NCI-H510A treated with DMSO at 0.1 percent for 48 hours (cell line): ENCODE measurements around the gene TIPRL.
"Not testable (repeated sequence)": the region's sequence is repeated elsewhere in the genome, so short reads cannot be mapped to it uniquely, and the experiment has no call there.

Source experiments
- DNase-seq: peaks from one replicate; lab custom pipeline; 2025; lab: John Stamatoyannopoulos, UW

Gene TIPRL

DNA sequence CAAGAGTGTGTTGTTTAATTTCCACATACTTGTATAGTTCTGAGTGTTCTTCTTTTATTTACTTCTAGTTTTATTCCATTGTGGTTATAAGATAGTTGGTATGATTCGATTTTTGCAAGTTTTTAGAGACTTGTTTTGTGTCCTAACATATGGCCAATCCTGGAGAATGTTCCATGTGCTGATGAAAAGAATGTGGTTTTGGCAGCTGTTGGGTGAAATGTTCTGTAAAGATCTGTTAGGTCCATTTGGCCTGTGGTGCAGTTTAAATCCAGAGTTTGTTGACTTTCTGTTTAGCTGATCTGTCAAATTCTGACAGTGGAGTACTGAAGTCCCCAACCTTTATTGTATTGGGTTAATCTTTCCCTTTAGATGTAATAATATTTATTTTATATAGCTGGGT is 19.5 kb upstream of the TIPRL start:
- no peak for DNase-seq

DNA sequence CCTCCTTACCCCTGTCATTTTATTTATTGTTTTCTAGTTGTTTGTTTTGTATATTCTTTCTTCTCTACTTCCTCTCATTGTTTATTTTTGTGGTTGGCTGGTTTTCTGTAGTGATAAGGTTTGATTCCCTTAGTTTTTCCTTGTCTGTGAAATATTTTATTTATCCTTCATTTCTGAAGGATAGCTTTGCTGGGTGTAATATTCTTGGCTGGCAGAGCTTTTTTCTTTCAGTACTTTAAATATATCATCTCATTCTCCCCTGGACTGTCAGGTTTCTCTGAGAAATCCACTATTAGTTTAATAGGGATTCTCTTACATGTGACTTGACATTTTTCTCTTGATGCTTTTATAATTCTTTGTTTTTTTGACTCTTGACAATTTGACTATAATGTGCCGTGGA is 18.8 kb upstream of the TIPRL start:
- no peak for DNase-seq

DNA sequence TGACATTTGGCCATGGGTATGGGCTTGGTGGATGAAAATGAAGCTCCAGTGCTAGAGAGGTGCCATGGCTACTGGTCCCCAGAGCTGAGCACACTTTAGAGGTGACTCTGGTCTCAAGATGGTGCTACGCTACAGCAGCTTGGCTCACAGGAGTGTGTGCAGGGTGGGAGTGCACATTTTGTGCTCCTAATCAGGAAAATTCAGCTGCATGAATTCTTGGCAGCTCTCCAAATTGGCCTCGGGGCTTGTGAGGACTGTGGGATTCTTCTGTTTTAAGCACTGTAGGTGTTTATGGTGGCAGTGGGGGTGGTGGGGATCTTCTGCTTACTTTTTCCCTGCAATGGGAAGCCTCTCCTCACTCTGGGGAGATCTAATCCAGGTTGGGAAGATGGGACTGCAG is 17.3 kb upstream of the TIPRL start:
- DNase-seq: no peak

DNA sequence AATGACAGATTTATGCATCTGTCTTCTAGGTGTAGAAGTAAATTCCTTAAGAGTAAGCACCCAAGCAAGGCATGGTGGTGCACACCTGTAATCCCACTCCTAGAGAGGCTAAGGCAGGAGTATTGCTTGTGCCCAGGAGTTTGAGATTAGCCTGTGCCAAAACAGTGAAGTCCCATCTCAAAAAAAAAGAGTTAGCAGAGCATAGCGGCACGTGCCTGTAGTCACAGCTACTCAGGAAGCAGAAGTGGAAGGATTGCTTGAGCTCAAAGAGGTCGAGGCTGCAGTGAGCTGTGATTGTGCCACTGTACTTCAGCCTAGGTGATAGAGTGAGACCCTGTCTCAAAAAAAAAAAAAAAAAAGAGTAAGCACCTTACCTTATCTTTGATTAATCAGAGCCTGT is 15.1 kb upstream of the TIPRL start:
- DNase-seq: no peak

DNA sequence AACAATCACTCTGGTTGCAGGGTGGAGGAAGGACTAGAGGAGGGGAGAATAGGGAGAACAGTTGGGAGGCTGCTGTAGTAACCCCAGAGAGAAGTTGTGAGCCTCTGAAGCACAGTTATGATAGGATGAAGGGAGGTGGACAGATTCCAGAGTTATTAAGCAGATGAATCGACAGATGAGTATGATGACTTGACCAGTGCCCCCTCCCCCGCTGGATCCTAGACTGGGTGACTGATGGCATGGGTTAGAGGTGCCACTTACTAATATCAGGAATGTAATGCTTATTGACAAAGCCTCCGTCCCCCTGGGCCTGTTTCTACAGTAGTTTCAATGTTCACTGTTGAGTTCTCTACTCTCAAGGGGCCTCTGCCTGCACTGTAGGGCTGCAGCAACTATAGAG is 14.0 kb upstream of the TIPRL start:
- no peak for DNase-seq

DNA sequence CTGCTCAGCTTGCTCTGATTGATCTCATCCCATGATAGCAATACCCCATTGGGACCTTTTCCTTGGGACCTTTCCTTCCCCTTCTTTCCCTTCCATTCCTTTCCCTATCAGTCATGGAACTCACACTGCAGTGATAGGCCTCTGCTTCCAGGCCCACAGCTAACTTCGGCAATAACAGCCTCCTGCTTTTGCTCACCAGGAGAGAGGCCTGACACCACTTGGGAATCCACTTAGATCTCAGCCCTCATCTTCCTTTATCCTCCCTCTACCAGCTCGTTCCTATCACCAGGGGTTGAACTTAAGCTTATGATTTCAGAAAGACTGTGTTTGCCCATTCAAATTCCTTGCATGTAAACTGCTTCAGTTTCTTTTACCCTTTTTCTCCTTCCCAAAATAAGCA is 11.0 kb upstream of the TIPRL start:
- DNase-seq: no peak

DNA sequence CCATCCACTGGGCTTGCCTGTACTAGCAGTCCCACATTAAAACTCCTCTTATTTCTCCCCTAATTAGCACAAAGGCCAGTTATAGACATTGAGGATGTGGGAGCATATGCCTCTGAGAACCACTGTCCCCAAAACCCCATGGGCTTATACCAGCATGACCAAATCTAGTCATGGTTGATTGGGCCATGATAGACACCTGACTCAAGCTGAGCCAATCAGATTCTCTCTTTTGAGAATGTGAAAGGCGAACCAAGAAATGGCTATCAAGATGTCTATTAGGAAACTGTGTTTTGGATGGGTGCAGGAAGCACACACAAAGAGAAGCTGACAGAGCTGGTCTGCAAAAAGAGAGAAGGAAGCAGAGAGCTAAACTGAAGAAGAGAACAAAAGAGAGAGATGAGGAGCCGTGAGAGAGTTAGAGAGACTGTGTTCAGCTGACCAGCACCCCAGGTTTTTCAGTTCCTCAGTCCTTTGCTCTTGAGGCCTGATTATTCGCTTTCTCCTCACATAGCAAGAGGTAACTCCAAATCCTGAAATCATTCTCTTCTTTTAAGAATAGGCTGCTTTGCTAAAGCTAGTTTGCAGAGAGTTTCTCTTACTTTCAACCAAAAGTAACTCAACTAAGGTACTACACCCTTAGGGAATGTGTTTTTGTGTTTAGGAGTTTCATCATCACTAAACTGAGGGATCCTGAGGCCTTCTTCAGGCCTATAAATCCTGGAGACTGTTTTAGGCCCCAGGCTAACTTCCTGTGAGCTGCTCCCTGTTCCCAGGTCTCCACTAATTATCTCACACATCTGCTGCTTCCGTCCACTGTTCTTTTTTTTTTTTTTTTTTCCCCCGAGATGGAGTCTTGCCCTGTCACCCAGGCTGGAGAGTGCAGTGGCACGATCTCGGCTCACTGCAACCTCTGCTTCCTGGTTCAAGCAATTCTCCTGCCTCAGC is 7.9 kb upstream of the TIPRL start:
- no peak for DNase-seq

DNA sequence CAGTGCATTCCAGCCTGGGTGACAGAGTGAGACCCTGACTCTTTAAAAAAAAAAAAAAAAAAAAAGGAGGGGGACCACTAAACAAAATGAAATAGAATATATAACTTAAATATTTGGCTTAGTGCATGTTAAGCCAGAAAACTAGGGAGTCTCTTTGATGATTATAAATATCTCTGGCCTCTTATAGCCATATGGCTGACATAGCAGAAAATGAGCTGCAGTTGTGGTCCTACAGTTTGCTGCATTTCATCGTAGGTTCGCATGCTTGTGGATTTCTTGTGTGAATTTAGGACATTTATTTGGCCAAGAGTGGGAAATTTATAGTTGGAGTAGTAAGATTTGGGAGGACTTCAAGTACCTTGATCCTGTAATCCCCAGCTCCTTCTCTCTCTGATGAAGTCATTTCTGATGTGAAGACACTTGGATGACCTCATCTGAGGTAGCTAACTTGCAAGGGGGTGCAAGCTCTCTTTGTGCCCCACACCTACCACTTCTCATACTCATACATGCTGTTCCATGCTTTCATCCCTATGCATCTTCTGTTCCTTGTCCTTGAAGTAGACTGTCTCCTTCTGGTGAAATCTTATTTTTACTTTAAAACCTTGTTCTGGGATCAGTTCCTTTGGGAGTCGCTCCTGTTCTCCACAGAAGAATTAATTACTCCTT is 6.4 kb upstream of the TIPRL start:
- no peak for DNase-seq

DNA sequence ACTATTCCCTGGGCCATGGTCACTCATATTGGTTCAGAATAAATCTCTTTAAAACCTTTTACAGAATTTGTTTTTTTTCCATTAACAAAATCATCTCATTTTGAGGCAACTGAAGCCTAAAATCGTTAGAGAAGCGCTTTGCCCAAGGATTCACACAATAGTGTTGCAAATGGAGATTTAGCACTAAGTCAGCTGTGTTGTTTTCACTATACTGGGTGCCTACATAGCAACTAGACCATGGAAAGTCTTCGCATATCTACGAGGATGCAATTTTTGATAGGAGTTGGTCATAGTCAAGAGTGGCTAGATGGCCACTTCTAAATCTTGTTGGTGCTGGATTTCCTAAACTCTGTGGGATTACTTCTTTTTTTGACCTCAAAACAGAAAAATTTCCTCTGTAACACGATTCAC is 530 bp upstream of the TIPRL start:
- DNase-seq: no peak

DNA sequence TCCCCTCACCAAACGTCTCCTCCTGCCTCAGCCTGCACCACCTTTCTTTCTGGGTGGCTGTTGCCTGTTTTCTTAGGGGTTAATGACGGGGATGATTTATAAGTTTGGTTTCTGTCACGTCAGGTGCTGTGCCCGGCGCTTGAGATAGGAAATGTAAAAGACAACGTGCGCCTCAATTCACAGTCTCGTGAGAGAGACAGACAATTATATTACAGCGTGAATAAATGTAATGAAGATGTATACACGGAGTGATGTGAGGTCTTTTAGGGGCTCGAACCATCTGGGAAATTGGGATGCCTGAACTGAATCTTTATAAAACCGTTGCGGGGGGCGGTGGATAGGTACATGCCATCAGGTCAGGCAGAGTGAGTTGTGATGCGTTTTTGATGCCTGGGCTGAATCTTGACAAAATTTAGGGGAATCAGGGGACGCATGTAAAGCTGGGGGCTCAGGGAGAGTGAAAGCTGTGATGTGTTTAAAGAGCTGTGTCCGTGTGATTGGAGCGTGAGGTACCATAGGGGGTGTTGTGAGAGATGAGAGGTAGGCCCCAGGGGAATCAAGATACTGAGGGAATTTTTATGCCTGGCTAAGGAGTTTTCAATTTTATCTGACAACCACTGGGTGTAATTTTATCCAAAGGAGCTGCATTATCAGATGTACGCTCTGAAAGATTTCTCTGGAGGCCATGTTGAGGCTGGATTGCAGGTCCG is 831 bp downstream of the TIPRL start:
- DNase-seq: no peak

DNA sequence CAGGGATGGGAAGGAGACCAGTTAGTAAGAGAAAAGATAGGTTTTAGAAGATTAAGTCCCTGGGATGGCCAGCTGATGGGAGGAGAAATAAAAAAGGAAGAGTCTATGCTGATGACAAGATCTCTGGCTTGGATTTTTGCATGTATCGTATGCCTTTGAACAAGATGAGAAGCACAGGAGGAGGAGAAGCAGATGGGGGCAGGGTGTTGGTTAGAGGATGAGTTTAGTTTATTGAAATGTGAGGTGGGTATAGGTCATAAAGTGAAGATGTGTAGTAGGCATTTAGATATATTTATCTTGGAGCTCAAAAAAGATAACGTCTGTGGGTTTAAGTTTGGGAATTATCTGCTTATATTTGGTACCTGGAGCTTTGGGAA is 1.4 kb downstream of the TIPRL start:
- DNase-seq: no peak

DNA sequence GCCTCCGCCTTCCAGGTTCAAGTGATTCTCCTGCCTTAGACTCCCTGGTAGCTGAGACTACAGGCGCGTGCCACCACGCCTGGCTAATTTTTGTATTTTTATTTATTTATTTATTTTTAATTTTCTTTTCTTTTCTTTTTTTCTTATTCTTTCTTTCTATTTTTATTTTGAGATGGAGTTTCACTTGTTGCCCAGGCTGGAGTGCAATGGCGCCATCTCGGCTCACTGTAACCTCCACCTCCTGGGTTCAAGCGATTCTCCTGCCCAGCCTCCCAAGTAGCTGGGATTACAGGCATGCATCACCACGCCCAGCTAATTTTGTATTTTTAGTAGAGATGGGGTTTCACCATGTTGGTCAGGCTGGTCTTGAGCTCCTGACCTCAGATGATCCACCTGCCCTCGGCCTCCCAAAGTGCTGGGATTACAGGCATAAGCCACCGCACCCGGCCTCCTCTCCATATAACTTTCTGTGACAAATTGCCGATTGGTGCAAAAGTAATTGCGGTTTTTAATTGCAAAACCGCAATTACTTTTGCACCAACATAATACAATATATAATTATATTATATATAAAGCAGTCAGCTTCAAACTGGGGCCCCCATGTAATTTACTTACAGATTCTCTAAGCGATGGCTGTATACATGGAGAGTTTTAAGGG is 2.4 kb downstream of the TIPRL start:
- not testable (repeated sequence) for DNase-seq

DNA sequence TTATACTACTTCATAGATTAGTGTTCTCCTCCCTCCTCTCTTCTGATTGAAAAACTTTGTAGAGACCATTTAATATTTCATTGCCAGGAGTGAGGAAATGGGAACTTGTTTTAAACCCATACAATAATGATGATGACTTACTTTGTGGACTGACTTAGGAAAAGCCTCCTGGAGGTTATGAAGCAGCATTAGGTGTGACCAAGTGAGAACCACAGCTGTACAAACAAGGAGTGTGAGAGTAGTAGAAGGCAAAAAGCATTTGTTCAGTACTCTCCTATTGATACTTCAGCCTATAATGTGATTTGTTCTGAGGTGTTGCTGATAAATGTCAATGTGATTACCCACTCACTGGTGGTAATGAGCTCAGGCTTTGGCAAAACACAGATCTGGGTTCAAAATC is 8.4 kb downstream of the TIPRL start:
- DNase-seq: peak; percentile 69

DNA sequence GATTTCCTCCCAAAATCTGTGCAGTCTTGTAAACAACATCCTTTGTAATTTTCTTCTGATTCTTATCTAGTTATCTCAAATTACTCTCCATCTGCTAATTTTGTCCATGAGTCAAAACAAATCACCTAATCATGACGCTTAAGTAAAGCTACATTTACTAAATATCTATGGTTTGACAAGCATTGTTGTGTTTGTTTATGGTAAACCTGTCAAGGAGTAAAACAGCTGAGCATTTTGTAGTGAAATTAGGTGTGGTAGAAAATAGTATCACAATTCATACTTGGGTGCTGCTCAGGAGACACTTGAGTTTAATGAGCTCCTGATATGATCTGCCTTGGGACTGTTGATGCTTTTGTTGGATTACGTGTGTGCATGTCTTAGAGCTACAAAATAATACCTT is 11.6 kb downstream of the TIPRL start:
- no peak for DNase-seq

DNA sequence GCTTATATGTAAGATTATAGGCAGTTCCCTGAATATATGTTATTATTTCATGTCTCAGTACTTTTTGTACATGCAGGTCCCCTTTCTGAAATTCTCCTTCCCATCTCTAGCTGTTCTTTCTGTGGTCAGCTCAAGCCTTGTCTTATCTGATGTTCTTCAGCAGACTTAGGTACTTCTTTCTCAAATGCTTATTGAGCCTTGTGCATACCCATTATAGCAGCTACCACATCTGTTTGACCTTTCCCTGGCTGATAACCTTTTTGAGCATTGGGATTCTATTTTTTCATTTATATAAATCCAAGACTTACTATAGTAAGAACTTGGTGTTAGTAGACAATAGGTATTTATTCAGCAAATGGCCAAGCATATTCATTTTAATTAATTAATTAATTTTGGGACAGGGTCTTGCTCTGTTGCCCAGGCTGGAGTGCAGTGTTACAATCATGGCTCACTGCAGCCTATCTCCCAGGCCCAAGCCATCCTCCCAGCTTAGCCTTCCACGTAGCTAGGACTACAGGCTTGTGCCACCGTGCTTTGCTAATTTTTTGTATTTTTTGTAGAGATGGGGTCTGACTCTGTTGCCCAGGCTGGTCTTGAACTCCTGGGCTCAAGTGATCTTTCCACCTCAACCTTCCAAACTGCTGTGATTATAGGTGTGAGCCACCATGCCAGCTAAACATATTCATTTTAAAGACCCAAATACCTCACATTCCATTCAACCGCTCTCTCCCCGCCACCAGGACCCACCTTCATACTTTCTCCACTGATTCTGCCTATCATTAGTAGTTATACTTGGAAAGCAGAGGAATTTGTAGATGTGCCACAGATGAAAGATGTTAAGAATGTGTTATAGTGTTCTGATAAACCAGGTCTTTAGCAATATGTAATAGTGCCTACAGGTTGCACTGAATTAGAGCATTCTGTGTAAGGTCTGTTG is 16.7 kb downstream of the TIPRL start:
- DNase-seq: no peak

DNA sequence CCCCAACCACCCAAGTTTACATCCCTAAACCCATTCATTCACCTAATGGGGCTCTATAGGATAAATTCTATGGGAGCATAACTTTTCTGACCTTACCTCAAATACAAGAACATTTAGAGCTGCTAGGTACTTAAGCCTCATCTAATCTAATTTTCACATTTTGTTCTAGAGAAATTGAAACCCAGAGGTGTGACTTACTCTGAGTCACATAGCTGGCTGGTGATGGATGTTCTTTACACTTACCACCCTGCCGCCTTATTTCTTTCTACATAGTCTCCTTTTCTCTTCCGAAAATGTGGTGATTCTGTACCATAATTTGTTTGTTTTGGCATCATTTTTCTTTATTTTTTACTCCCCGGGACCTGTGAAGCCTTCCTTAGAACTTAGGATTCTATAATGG is 20.3 kb downstream of the TIPRL start:
- no peak for DNase-seq

DNA sequence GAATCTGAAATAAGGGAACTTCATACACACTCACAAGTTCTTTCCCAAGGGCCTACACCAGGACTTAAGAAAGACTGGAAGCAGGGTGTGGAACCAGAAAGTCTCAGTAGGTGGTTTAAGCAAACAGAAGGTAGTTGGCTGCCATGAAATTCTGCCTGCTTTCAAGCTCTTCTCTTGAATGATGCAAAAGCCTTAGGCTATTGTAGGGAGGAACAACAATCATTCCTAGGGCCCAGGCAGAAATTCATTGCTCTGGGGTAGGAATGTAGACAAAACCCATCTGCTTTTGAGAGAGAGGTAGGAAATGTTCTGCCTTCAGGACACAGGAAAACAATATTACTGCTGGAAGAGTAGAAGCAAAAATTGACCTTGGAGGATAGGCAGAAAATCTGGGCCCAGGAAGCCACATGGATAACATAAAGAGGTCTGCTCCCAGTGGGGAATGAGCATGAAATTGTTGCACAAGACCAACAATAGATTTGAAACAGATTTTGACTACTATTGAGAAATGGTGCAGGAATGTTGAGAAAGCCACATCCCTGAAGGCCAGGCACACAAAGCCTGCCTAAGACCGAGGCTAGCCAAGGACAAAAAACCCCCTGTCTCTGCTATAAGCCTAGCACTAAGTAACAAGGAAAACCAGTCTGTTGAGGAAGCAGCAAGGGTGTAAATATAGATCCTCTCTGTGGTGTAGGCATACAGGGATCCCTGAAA is 24.3 kb downstream of the TIPRL start:
- DNase-seq: no peak

DNA sequence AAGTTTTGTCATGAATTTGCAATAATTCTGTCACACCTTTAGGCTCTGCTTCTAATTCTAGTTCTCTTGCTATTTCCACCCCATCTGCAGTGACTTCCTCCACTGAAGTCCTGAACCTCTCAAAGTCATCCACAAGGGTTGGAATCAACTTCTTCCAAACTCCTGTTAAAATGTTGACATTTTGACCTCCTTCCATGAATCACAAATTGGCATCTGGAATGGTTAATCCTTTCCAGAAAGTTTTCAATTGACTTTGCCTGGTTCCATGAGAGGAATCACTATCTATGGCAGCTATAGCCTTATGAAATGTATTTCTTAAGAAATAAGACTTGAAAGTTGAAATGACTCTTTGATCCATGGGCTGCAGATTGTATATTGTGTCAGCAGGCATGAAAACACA is 27.3 kb downstream of the TIPRL start:
- DNase-seq: no peak

DNA sequence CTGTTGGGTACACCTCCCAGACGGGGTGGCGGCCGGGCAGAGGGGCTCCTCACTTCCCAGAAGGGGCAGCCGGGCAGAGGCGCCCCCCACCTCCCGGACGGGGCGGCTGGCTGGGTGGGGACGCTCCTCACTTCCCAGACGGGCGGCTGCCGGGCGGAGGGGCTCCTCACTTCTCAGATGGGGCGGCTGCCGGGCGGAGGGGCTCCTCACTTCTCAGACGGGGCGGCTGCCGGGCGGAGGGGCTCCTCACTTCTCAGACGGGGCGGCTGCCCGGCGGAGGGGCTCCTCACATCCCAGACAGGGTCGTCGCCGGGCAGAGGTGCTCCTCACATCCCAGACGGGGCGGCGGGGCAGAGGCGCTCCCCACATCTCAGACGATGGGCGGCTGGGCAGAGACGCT is 28.9 kb downstream of the TIPRL start:
- not testable (repeated sequence) for DNase-seq

DNA sequence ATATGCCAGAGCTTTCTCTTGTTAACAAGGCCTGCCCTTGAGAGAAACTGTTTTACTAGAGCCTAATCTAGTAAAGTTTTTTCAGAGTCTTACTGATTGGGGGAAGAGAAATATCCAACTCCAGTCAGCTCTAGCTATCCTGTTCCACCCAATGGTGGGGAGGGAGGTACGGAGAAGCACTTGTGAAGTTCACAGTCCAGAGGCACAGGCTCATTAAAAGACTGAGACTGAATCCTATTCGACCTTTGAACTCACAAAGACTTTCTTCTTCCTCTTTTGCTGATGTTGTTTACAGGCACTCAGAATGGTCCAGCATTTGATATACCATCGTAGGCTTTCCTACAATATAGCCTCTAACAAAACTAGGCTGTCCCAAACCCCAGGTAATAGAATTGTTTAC is 31.6 kb downstream of the TIPRL start:
- DNase-seq: no peak

DNA sequence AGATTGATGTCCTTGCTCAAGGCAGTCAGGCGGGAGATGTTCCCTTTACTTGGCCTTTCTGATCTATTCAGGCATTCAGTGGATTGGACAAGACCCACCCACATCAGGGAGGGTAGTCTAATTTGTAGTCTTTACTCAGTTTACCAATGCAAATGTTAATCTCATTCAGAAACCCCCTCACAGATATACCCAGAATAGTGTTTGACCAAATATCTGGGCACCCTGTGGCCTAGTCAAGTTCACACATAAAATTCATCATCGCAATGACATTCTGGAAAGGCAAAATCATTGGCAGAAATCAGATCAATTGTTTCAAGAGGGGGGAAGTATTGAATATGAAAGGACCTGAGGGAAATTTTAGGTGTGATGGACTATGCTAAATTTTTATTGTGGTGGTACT is 34.6 kb downstream of the TIPRL start:
- DNase-seq: no peak
